Duodenal mucosa (tissue), 2 donors: ENCODE measurements around the gene PAFAH1B2.

Experiments used
- H3K27ac ChIP-seq: one replicate; pipeline ENCODE4 v1.7.0; 2013; ENCODE audit warnings: low read depth, low read length
- H3K27me3 ChIP-seq, 2 donors: one replicate each; pipeline ENCODE4 v1.7.0; 2013; ENCODE audit warnings: low read length in 2 of 2, control low read depth in 1 of 2; ENCODE audit not compliant: insufficient read depth in 2 of 2, control insufficient read depth in 1 of 2
- H3K36me3 ChIP-seq, 2 donors: one replicate each; pipeline ENCODE4 v1.7.0; 2013; ENCODE audit warnings: low read length in 2 of 2, control low read depth in 1 of 2; ENCODE audit not compliant: insufficient read depth in 2 of 2, control insufficient read depth in 1 of 2
- H3K4me1 ChIP-seq, 2 donors: one replicate each; pipeline ENCODE4 v1.7.0; 2013; ENCODE audit warnings: low read length in 2 of 2, control low read depth in 1 of 2; ENCODE audit not compliant: insufficient read depth in 2 of 2, control insufficient read depth in 1 of 2
- H3K4me3 ChIP-seq, 2 donors: one replicate each; pipeline ENCODE4 v1.7.0; 2013; ENCODE audit warnings: low read length in 2 of 2, low read depth in 1 of 2
- H3K9ac ChIP-seq, 2 donors: one replicate each; pipeline ENCODE4 v1.7.0; 2013; ENCODE audit warnings: low read length in 2 of 2, low read depth in 1 of 2
- H3K9me3 ChIP-seq, 2 donors: one replicate each; pipeline ENCODE4 v1.7.0; 2013; ENCODE audit warnings: low read length in 2 of 2, control low read depth in 1 of 2; ENCODE audit not compliant: control insufficient read depth in 1 of 2

PAFAH1B2 gene, protein sequence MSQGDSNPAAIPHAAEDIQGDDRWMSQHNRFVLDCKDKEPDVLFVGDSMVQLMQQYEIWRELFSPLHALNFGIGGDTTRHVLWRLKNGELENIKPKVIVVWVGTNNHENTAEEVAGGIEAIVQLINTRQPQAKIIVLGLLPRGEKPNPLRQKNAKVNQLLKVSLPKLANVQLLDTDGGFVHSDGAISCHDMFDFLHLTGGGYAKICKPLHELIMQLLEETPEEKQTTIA

GRCh38 chr11:117143871-117144476 is at the start of gene PAFAH1B2:
TSS of gene PAFAH1B2 (plus strand) at chr11:117144287. CDS start at chr11:117152448, 8,161 bp downstream.
- Histone ChIP-seq H3K4me1 (peaks cover 13 to 19% of the 10 kb centered on the region in 2 donors), H3K27ac (peak within 1 kb of the TSS; percentile 91), H3K9ac (peak within 1 kb of the TSS; percentile 89 to 90), H3K36me3 (peaks cover 0 to 11% of the 10 kb centered on the region in 2 donors), H3K27me3 (no peaks in the 10 kb centered on the region), H3K9me3 (no peaks in the 10 kb centered on the region), H3K4me3 (peak within 1 kb of the TSS; percentile 97 to 99)

GRCh38 chr11:117094776-117095175 is 49.3 kb upstream of the PAFAH1B2 start:
- Histone ChIP-seq H3K27me3 (no peaks in the 10 kb centered on the region), H3K9me3 (no peaks in the 10 kb centered on the region), H3K36me3 (no peaks in the 10 kb centered on the region), H3K9ac (no peak overlapping the region), H3K4me3 (peak overlapping the region in 1 of 2 donors; percentile 13), H3K27ac (no peak overlapping the region), H3K4me1 (peaks cover 30 to 52% of the 10 kb centered on the region in 2 donors)

DNA sequence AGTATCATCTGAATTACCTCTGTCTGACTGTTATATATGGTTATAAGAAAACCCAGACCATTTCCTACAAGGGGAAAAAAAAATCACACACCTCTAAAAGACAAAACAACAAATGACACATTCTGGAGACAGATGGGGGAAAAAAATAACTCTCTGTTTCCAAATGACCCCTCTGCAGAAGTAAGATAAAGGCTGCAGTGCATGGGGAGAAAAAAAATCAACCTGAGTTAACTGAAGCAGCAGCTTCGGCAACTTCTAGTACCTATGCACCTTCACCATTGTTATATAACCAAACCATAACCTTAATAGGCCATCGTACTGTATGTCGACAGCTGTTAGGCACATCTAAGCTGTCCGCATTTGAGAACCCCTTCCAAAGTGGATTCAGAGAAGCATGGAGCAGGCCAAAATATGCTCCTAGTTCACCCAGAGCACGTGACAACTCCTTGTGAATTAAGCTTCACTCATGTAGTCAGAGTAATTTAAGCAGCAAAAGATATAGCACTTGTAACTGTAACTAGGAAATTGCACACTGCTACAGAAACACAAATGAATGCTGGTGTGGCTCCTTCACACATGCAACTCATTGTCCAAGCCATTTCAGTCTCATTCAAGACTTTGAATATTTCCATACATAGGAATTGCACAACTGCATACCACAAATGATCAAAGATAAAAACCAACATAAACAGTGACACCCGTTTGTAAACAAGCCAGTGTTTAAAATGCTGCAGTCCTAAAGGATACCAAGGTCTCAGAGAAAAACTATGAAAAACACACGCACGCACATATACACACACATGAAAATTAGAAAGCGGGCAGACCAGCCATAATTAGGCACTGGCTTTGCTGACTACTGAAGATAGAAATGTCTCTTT is 48.6 kb upstream of the PAFAH1B2 start:
- Histone ChIP-seq H3K36me3 (no peaks in the 10 kb centered on the region), H3K4me1 (peaks cover 30 to 51% of the 10 kb centered on the region in 2 donors), H3K27ac (no peak overlapping the region), H3K9me3 (no peaks in the 10 kb centered on the region), H3K4me3 (peak overlapping the region; percentile 83 to 93), H3K9ac (peak overlapping the region; percentile 34 to 40), H3K27me3 (no peaks in the 10 kb centered on the region)

DNA sequence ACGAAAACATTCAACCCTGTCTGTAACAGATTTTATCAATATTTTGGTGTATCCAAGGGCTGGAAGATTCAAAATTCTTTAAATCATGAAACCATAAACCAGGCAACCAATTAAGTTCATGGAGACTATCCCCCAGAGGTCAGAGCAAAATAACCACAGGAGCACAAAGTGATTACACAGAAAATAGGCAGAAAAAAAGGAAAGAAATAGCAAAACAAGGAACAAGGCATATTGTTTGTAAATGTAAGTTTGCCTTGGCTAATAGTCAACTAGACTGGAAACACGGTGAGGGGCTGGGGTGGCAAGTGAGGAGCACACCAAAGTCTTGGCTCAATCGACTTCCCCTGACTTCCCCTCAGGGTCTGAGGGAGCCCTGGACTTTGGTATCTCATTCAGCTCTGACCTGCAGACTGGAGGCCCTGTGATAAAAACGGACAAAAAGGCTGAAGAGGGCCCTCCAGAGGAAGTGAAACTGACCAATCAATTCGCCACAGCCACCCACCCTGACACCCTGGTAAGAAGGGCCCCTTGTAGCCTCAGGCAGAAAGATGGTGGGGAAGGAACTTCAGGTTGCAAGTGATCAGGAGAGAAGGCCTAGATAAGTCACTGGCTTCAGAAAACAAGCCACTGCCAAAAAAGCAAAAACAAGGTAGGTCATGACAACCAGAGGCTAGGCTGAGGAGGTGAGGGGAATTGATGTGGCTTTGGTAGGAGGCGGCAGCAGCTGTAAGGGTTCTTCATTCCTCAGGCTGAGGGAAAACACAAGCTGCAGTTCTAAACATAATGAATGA is 47.7 kb upstream of the PAFAH1B2 start:
- Histone ChIP-seq H3K4me3 (peak overlapping the region; percentile 83 to 93), H3K4me1 (peaks cover 30 to 49% of the 10 kb centered on the region in 2 donors), H3K27ac (peak overlapping the region; percentile 17), H3K27me3 (no peaks in the 10 kb centered on the region), H3K9me3 (no peaks in the 10 kb centered on the region), H3K36me3 (no peaks in the 10 kb centered on the region), H3K9ac (peak overlapping the region; percentile 30 to 34)

GRCh38 chr11:117097014-117097388 is 47.1 kb upstream of the PAFAH1B2 start:
- peak overlapping the region; percentile 88 to 89 for H3K9ac ChIP-seq
- H3K36me3 ChIP-seq, result no peaks in the 10 kb centered on the region
- H3K27ac ChIP-seq, result peak overlapping the region; percentile 6
- H3K9me3 ChIP-seq, result no peaks in the 10 kb centered on the region
- no peaks in the 10 kb centered on the region for H3K27me3 ChIP-seq
- peaks cover 30 to 49% of the 10 kb centered on the region in 2 donors for H3K4me1 ChIP-seq
- H3K4me3 ChIP-seq, result peak overlapping the region; percentile 83 to 93

GRCh38 chr11:117097389-117098268 is 46.5 kb upstream of the PAFAH1B2 start:
- H3K27me3 ChIP-seq, result no peaks in the 10 kb centered on the region
- H3K9me3 ChIP-seq, result no peaks in the 10 kb centered on the region
- peaks cover 30 to 48% of the 10 kb centered on the region in 2 donors for H3K4me1 ChIP-seq
- H3K27ac ChIP-seq, result peak overlapping the region; percentile 79
- peak overlapping the region; percentile 83 to 93 for H3K4me3 ChIP-seq
- H3K9ac ChIP-seq, result peak overlapping the region; percentile 88 to 89
- no peaks in the 10 kb centered on the region for H3K36me3 ChIP-seq

GRCh38 chr11:117098269-117099232 is 45.5 kb upstream of the PAFAH1B2 start, which contains the start of gene SIK3:
TSS of gene SIK3 (minus strand) at chr11:117098428. CDS start at chr11:117098415, 13 bp downstream.
- peak within 1 kb of the TSS; percentile 92 for H3K27ac ChIP-seq
- no peaks in the 10 kb centered on the region for H3K36me3 ChIP-seq
- H3K27me3 ChIP-seq, result no peaks in the 10 kb centered on the region
- H3K9me3 ChIP-seq, result no peaks in the 10 kb centered on the region
- H3K4me3 ChIP-seq, result peak within 1 kb of the TSS; percentile 83 to 93
- H3K4me1 ChIP-seq, result peaks cover 30 to 40% of the 10 kb centered on the region in 2 donors
- H3K9ac ChIP-seq, result peak within 1 kb of the TSS; percentile 88 to 89

DNA sequence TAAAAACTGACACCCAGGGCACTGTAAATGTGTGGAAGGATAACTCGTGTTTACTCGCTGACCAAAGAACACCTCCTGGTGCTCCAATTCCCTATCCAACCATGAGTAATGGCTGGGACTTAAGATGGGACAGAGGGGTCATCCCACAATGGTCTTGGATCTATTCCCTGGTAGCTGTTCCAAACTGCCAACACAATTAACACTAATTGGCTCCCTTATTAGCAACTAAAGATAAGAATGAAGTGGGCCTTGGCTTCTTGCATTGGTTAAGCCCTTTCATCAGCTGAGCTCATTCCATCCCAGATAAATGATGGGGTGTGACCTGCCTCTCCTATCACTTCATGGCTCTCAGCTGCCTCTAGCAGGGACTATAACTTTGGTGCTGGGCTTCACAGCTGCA is 44.4 kb upstream of the PAFAH1B2 start:
- Histone ChIP-seq H3K9ac (peak overlapping the region in 1 of 2 donors; percentile 88), H3K27me3 (no peaks in the 10 kb centered on the region), H3K36me3 (no peaks in the 10 kb centered on the region), H3K4me1 (peaks cover 28 to 39% of the 10 kb centered on the region in 2 donors), H3K9me3 (no peaks in the 10 kb centered on the region), H3K4me3 (no peak overlapping the region), H3K27ac (peak overlapping the region; percentile 92)
